GM12878 (cell line): ENCODE data around the gene LSM5. TPM values are rescaled to one million over a fixed set of nuclear protein-coding genes. Genes with fewer than 3 reads are reported as not detected.

Source experiments
- ATAC-seq: fragments of 200-7000 bp; cut with Tn5 transposase; 3 replicates; pipeline ENCODE4 v1.9.1; 2020; ENCODE audit warnings: mild to moderate bottlenecking, moderate library complexity
- BruUV-seq: library from RNA; stranded (reverse); fragments of 400-500 nt; replicated peaks from 2 replicates; lab custom pipeline; 2021; lab: Mats Ljungman, UMichigan
- CTCF ChIA-PET: fragments of 300-600 bp; sonication (Branson Sonifier 250); formaldehyde crosslinking; extraction: SDS; loops from one replicate; lab custom pipeline; 2021; ENCODE audit warnings: inconsistent platforms; lab: Yijun Ruan, JAX
- POLR2A ChIA-PET: fragments of 350-600 bp; formaldehyde crosslinking; extraction: SDS; loops from one replicate; lab custom pipeline; 2021; ENCODE audit warnings: inconsistent platforms; lab: Charles Lee
- RAD21 ChIA-PET: fragments of 300-600 bp; sonication (Branson Sonifier 250); formaldehyde crosslinking; loops from one replicate; lab custom pipeline; 2023; ENCODE audit warnings: antibody characterized with exemption; ENCODE audit not compliant: unreplicated experiment; lab: Charles Lee
- SMC1A ChIA-PET: fragments of 300-600 bp; sonication (Branson Sonifier 250); formaldehyde crosslinking; loops from one replicate; lab custom pipeline; 2023; ENCODE audit not compliant: unreplicated experiment, uncharacterized antibody; lab: Charles Lee
- DNase-seq: peaks from one replicate; pipeline ENCODE4 v3.0.0-alpha.2; 2011; ENCODE audit warnings: low read depth, low spot score
- FAIRE-seq: peaks from 3 replicates; lab custom pipeline; 2011; peaks lifted over from hg19 to GRCh38; lab: Jason Lieb, UNC
- H2AFZ ChIP-seq: 2 replicates; pipeline ENCODE4 v1.6.0; 2011; ENCODE audit warnings: low read depth, low read length, control low read depth; ENCODE audit not compliant: control insufficient read depth
- H3K27ac ChIP-seq: 2 replicates; pipeline ENCODE4 v1.5.1; 2011; ENCODE audit warnings: control low read depth; ENCODE audit not compliant: control insufficient read depth, insufficient read depth
- H3K27me3 ChIP-seq, 2 experiments: replicated peaks in 1 of 2; 2 replicates each; pipeline versions ENCODE4 v1.6.0 to v1.6.1; 2011; ENCODE audit warnings: low read length in 1 of 2; ENCODE audit not compliant: control insufficient read depth in 2 of 2, insufficient read depth in 2 of 2
- H3K36me3 ChIP-seq, 2 experiments: 2 replicates each; pipeline ENCODE4 v1.5.1; 2011; ENCODE audit warnings: low read length in 1 of 2; ENCODE audit not compliant: control insufficient read depth in 2 of 2, insufficient read depth in 2 of 2
- H3K4me1 ChIP-seq: 2 replicates; pipeline ENCODE4 v1.6.1; 2011; ENCODE audit warnings: mild to moderate bottlenecking, low read length, moderate library complexity, mixed read lengths; ENCODE audit not compliant: control insufficient read depth, insufficient read depth
- H3K4me2 ChIP-seq: 2 replicates; pipeline ENCODE4 v1.6.0; 2011; ENCODE audit warnings: control low read depth; ENCODE audit not compliant: control insufficient read depth, insufficient read depth
- H3K4me3 ChIP-seq: fragments of 200-600 bp; sonication (generic); 2 replicates; pipeline ENCODE4 v1.5.1; 2016
- H3K79me2 ChIP-seq: 2 replicates; pipeline ENCODE4 v1.6.0; 2011; ENCODE audit warnings: low read length; ENCODE audit not compliant: control insufficient read depth, insufficient read depth
- H3K9ac ChIP-seq: 2 replicates; pipeline ENCODE4 v1.8.0; 2011; ENCODE audit warnings: low read length, control low read depth, mixed read lengths; ENCODE audit not compliant: control insufficient read depth, insufficient read depth
- H3K9me3 ChIP-seq: replicated peaks from 3 replicates; pipeline ENCODE4 v1.5.1; 2011; ENCODE audit warnings: mild to moderate bottlenecking, low read length; ENCODE audit not compliant: control insufficient read depth, insufficient read depth
- H4K20me1 ChIP-seq: 2 replicates; pipeline ENCODE4 v1.6.0; 2011; ENCODE audit not compliant: control insufficient read depth, insufficient read depth
- EZH2 ChIP-seq: IDR thresholded peaks from 2 replicates; pipeline ENCODE4 v1.6.1; 2012; ENCODE audit warnings: low read depth, mild to moderate bottlenecking, control low read depth, inconsistent platforms, low read length, borderline replicate concordance; ENCODE audit not compliant: control insufficient read depth
- IKZF1 ChIP-seq: fragments of 450-650 bp; conservative IDR thresholded peaks from 2 replicates; pipeline ENCODE4 v1.6.1; 2017; ENCODE audit warnings: antibody characterized with exemption, mild to moderate bottlenecking
- RAD51 ChIP-seq: fragments of 450-650 bp; IDR thresholded peaks from 2 replicates; pipeline ENCODE4 v1.6.1; 2016; ENCODE audit warnings: moderate library complexity, mild to moderate bottlenecking, inconsistent platforms
- STAT3 ChIP-seq: IDR thresholded peaks from 2 replicates; pipeline ENCODE4 v1.6.1; 2011; ENCODE audit warnings: low read depth, low read length, improper control_type of control experiment
- ZNF622 ChIP-seq: fragments of 450-650 bp; IDR thresholded peaks from 2 replicates; pipeline ENCODE4 v1.6.1; 2017; ENCODE audit warnings: mild to moderate bottlenecking, inconsistent platforms
- WGBS: methylation state at CpG from one replicate; pipeline ENCODE4 v1.1.6; 2016; ENCODE audit warnings: low lambda C conversion rate; ENCODE audit not compliant: insufficient replicate concordance, insufficient coverage; ENCODE audit errors: missing lambda C conversion rate; 5-methylcytosine and 5-hydroxymethylcytosine counted together
- in situ Hi-C: fragments of 300-500 bp; cut with MboI; formaldehyde crosslinking; loops from 9 replicates; pipeline ENCODE4 v1.14.3; 2018; ENCODE audit warnings: mixed read lengths
- intact Hi-C: fragments of 100-400 bp; cut with micrococcal nuclease; formaldehyde crosslinking; loops from one replicate; pipeline ENCODE4 v1.14.2; 2022; ENCODE audit not compliant: unreplicated experiment
- polyA plus RNA-seq, 11 experiments: library from polyadenylated mRNA; depleted of rRNA in 4 of 11; unstranded in 6 of 11; stranded (reverse) in 5 of 11; fragments of >200 nt; fragmentation: Nextera tagmentation in 4 of 11; fragmentation: Illumina TruSeq in 1 of 11; extraction: Ambion mirVana in 4 of 11; extraction: Trizol in 1 of 11; gene quantifications; 1 replicate in 1 of 11; 2 replicates in 10 of 11; pipeline versions ENCODE4 v1.2.1 to v1.2.3, GENCODE V29; 2011 to 2016; ENCODE audit warnings: inconsistent platforms in 2 of 11, missing spikeins in 2 of 11, low read depth in 1 of 11
- total RNA-seq, 4 experiments: library from RNA; depleted of rRNA in 3 of 4; stranded (reverse); fragments of >200 nt in 3 of 4; fragmentation: Illumina TruSeq in 1 of 4; extraction: Trizol in 1 of 4; gene quantifications; 2 replicates each; pipeline versions ENCODE4 v1.2.1 to v1.2.3, GENCODE V29; 2013 to 2021
- TF ChIP-seq, protein P1 (sequence below), 3 experiments: IDR thresholded peaks in 2 of 3; conservative IDR thresholded peaks in 1 of 3; 2 replicates each; pipeline ENCODE4 v1.5.1; 2011; ENCODE audit warnings: low read depth in 3 of 3, low read length in 3 of 3, mild to moderate bottlenecking in 3 of 3, control low read depth in 2 of 3, moderate library complexity in 2 of 3, inconsistent platforms in 1 of 3, mixed read lengths in 1 of 3; ENCODE audit not compliant: control insufficient read depth in 2 of 3, insufficient read depth in 1 of 3; ENCODE audit errors: extremely low read depth in 1 of 3
- TF ChIP-seq, protein P2 (sequence below): IDR thresholded peaks from 2 replicates; pipeline ENCODE4 v1.6.1; 2011; ENCODE audit warnings: low read depth, mild to moderate bottlenecking, low read length, moderate library complexity, borderline replicate concordance; ENCODE audit errors: extremely low read depth
- TF ChIP-seq, protein P3 (sequence below): fragments of 150-350 bp; IDR thresholded peaks from 2 replicates; pipeline ENCODE4 v1.6.1; 2014; ENCODE audit warnings: mild to moderate bottlenecking, low read depth, low read length
- TF ChIP-seq, protein P4 (sequence below): fragments of 450-650 bp; IDR thresholded peaks from 2 replicates; pipeline ENCODE4 v1.6.1; 2017; ENCODE audit warnings: mild to moderate bottlenecking, moderate library complexity
- TF ChIP-seq, protein P5 (sequence below): IDR thresholded peaks from 2 replicates; pipeline ENCODE4 v1.6.1; 2012; ENCODE audit warnings: low read depth, low read length, improper control_type of control experiment

LSM5 gene
- total and polyA plus RNA-seq, 10 of the 15 experiments (the other 5 are each of a cell fraction or from before 2014, with no cell fraction given): 29.4 to 538 (median 145) TPM

DNA sequence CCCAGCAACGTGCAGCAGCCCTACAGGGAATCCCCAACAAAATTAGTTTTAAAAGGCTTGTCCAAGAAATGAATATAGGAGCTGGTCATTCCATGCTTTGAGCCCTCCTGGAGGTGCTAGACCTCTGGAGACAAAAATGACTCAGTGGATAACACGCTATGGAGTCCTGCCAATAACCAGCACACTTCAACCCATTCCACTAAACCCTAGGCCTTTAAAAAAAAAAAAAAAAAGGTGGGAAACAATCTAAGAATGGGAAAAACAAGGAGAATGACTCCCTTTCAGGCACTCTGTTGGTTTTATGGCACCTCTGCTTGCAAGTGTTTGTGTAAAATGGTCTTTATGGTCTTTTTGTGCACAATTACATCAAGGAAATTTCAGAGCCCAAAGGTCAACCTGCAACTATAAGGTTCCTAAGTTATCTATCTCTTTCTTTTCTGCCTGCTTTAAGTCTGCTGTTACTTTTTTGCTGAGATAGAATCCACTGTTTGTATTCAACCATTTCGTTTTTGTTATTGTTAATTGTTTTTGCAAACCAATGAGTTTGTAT, 26.4 kb upstream of the LSM5 start (continued):
- TF ChIP-seq, protein P1, sequence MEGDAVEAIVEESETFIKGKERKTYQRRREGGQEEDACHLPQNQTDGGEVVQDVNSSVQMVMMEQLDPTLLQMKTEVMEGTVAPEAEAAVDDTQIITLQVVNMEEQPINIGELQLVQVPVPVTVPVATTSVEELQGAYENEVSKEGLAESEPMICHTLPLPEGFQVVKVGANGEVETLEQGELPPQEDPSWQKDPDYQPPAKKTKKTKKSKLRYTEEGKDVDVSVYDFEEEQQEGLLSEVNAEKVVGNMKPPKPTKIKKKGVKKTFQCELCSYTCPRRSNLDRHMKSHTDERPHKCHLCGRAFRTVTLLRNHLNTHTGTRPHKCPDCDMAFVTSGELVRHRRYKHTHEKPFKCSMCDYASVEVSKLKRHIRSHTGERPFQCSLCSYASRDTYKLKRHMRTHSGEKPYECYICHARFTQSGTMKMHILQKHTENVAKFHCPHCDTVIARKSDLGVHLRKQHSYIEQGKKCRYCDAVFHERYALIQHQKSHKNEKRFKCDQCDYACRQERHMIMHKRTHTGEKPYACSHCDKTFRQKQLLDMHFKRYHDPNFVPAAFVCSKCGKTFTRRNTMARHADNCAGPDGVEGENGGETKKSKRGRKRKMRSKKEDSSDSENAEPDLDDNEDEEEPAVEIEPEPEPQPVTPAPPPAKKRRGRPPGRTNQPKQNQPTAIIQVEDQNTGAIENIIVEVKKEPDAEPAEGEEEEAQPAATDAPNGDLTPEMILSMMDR (IDR thresholded peaks at IDR 0.05 in 2 of 3, conservative IDR thresholded peaks at IDR 0.05 in 1 of 3; ENCODE audit: control insufficient read depth in 2 of 3, extremely low read depth in 1 of 3, insufficient read depth in 1 of 3, low read depth in 3 of 3, low read length in 3 of 3): no peak

DNA sequence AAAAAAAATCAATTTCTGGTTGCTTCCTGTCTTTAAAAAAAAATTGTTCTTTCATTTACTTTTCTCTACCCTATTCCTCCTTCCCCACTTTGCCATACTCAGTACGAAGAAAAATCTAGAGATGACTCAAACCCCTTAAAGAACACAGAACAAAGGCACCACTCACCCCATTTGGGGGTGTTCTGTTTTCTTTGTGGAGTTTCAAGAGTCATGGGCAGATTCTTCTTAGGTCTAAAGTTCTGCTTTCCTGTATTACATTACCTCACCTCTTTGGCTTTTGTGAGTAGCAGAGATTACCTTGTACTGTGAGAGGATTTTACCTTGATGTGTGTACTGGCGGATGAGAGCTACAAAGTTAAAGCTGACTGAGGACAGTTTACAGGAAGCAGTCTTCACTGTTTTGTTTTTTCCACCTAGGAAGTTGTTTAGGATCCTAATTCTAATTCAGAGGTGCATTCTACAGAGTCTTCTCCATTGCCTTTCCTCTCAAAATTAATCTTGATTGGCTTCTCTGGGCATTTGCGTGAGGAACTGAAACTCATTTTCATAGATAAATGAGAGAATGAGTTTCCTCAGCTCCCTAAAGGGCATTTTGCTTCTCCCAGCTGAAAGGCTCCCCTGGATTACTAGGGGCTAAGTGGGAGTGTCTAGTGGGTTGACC, 25.8 kb upstream of the LSM5 start:
- ChIA-PET CTCF (interaction anchor here (0.8 to 1.5 kb wide), 4 partner anchors 18 to 22 kb away, joined by 3 to 4 read pairs (median 4); partner anchors contain the start of gene AVL9), POLR2A (interaction anchor here (1.1 to 1.4 kb wide), 3 partner anchors 15 to 20 kb away, joined by 4 to 9 read pairs (median 4); partner anchors contain the start of gene AVL9), RAD21 (interaction anchor here (0.9 to 1.1 kb wide), 2 partner anchors 12 to 21 kb away, joined by 3 to 4 read pairs; partner anchors contain the start of gene AVL9), SMC1A (interaction anchor here (0.8 to 1.8 kb wide), 7 partner anchors 9 to 26 kb away, joined by 3 to 7 read pairs (median 3); partner anchors contain the start of genes AVL9 and LSM5)
- H2AFZ ChIP-seq: peak overlapping the region; percentile 29
- BruUV-seq: no TSS peak
- peak overlapping the region; percentile 67 for H3K4me2 ChIP-seq
- intact Hi-C loops (no loop called here), in situ Hi-C loops (no loop called here)
- no peak for DNase-seq
- no peaks in the 10 kb centered on the region for H3K27me3 ChIP-seq
- no peaks in the 10 kb centered on the region for H4K20me1 ChIP-seq
- no peak overlapping the region for H3K4me3 ChIP-seq
- FAIRE-seq: no peak
- no peak overlapping the region for H3K9ac ChIP-seq
- peaks cover 19% of the 10 kb centered on the region for H3K9me3 ChIP-seq
- H3K79me2 ChIP-seq: peaks cover 26% of the 10 kb centered on the region
- WGBS: 9% methylated on average over 3 of the region's 3 CpGs
- peaks cover 0 to 4% of the 10 kb centered on the region in 2 experiments; a peak in 1 of 4 replicates for H3K36me3 ChIP-seq
- peak overlapping the region; percentile 70 for H3K27ac ChIP-seq
- peaks cover 20% of the 10 kb centered on the region for H3K4me1 ChIP-seq
- ATAC-seq: peak; percentile 94
- no peak for TF ChIP-seq STAT3
- no peak for TF ChIP-seq ZNF622
- TF ChIP-seq, protein P2, sequence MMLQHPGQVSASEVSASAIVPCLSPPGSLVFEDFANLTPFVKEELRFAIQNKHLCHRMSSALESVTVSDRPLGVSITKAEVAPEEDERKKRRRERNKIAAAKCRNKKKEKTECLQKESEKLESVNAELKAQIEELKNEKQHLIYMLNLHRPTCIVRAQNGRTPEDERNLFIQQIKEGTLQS: no peak
- TF ChIP-seq, protein P3, sequence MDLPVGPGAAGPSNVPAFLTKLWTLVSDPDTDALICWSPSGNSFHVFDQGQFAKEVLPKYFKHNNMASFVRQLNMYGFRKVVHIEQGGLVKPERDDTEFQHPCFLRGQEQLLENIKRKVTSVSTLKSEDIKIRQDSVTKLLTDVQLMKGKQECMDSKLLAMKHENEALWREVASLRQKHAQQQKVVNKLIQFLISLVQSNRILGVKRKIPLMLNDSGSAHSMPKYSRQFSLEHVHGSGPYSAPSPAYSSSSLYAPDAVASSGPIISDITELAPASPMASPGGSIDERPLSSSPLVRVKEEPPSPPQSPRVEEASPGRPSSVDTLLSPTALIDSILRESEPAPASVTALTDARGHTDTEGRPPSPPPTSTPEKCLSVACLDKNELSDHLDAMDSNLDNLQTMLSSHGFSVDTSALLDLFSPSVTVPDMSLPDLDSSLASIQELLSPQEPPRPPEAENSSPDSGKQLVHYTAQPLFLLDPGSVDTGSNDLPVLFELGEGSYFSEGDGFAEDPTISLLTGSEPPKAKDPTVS: no peak
- TF ChIP-seq, protein P4, sequence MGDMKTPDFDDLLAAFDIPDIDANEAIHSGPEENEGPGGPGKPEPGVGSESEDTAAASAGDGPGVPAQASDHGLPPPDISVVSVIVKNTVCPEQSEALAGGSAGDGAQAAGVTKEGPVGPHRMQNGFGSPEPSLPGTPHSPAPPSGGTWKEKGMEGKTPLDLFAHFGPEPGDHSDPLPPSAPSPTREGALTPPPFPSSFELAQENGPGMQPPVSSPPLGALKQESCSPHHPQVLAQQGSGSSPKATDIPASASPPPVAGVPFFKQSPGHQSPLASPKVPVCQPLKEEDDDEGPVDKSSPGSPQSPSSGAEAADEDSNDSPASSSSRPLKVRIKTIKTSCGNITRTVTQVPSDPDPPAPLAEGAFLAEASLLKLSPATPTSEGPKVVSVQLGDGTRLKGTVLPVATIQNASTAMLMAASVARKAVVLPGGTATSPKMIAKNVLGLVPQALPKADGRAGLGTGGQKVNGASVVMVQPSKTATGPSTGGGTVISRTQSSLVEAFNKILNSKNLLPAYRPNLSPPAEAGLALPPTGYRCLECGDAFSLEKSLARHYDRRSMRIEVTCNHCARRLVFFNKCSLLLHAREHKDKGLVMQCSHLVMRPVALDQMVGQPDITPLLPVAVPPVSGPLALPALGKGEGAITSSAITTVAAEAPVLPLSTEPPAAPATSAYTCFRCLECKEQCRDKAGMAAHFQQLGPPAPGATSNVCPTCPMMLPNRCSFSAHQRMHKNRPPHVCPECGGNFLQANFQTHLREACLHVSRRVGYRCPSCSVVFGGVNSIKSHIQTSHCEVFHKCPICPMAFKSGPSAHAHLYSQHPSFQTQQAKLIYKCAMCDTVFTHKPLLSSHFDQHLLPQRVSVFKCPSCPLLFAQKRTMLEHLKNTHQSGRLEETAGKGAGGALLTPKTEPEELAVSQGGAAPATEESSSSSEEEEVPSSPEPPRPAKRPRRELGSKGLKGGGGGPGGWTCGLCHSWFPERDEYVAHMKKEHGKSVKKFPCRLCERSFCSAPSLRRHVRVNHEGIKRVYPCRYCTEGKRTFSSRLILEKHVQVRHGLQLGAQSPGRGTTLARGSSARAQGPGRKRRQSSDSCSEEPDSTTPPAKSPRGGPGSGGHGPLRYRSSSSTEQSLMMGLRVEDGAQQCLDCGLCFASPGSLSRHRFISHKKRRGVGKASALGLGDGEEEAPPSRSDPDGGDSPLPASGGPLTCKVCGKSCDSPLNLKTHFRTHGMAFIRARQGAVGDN: no peak
- TF ChIP-seq RAD51: no peak
- TF ChIP-seq IKZF1: peak; percentile 58
- TF ChIP-seq, protein P5, sequence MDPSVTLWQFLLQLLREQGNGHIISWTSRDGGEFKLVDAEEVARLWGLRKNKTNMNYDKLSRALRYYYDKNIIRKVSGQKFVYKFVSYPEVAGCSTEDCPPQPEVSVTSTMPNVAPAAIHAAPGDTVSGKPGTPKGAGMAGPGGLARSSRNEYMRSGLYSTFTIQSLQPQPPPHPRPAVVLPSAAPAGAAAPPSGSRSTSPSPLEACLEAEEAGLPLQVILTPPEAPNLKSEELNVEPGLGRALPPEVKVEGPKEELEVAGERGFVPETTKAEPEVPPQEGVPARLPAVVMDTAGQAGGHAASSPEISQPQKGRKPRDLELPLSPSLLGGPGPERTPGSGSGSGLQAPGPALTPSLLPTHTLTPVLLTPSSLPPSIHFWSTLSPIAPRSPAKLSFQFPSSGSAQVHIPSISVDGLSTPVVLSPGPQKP: no peak
- TF ChIP-seq EZH2: no peak
